Epithelial cell of esophagus (primary cell): Measurements from ENCODE around the gene POFUT2.

Experiments
- DNase-seq: peaks from one replicate; pipeline ENCODE4 v3.0.0; 2010; ENCODE audit warnings: low read depth
- H3K4me3 ChIP-seq: 2 replicates; pipeline ENCODE4 v1.5.1; 2011; ENCODE audit warnings: mild to moderate bottlenecking, low read length, control low read depth
- TF ChIP-seq, protein P1 (sequence below): IDR thresholded peaks from 2 replicates; pipeline ENCODE4 v1.5.1; 2011; ENCODE audit warnings: low read depth, mild to moderate bottlenecking, low read length, control low read depth, inconsistent platforms; ENCODE audit not compliant: insufficient read depth; ENCODE audit errors: missing control alignments

POFUT2 gene

DNA sequence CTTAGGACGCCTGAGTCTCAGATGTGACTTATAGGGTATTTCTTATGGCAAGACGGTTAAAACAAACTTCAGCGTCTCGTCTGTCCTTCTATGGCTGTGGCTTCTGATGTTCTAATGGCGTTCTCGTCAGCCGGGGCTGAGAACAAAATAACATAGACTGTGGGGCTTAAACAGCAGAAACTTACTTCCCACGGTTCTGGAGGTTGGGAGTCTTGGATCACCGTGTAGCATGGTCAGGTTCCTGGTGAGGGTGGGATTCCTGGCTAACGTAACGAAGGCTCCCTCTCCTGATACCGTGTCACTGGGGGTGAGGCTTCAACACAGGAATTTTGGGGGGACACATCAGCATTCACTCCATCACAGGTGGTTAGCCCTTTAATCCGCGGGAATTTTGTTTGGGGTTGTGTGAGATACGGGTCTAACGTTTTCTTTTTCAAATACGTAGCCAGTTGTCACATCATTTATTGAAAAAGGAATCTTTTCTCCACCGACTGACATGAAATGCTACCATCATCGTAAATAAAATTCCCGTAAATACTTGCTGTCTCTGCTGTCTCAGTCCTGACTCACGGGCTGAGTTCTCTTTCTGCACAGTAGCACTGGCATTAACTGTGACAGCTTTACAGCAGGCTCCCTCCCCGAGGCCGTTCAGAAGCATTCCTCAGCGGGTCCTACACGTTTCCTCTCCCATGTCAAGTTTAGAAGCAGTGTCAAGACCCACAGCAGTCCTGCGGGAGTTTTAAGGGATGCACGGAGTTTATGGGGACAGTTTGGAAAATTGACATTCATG lies 8.1 kb upstream of the POFUT2 start:
- TF ChIP-seq, protein P1, sequence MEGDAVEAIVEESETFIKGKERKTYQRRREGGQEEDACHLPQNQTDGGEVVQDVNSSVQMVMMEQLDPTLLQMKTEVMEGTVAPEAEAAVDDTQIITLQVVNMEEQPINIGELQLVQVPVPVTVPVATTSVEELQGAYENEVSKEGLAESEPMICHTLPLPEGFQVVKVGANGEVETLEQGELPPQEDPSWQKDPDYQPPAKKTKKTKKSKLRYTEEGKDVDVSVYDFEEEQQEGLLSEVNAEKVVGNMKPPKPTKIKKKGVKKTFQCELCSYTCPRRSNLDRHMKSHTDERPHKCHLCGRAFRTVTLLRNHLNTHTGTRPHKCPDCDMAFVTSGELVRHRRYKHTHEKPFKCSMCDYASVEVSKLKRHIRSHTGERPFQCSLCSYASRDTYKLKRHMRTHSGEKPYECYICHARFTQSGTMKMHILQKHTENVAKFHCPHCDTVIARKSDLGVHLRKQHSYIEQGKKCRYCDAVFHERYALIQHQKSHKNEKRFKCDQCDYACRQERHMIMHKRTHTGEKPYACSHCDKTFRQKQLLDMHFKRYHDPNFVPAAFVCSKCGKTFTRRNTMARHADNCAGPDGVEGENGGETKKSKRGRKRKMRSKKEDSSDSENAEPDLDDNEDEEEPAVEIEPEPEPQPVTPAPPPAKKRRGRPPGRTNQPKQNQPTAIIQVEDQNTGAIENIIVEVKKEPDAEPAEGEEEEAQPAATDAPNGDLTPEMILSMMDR: no peak
- H3K4me3 ChIP-seq: no peak overlapping the region
- DNase-seq: peak; percentile 28

DNA sequence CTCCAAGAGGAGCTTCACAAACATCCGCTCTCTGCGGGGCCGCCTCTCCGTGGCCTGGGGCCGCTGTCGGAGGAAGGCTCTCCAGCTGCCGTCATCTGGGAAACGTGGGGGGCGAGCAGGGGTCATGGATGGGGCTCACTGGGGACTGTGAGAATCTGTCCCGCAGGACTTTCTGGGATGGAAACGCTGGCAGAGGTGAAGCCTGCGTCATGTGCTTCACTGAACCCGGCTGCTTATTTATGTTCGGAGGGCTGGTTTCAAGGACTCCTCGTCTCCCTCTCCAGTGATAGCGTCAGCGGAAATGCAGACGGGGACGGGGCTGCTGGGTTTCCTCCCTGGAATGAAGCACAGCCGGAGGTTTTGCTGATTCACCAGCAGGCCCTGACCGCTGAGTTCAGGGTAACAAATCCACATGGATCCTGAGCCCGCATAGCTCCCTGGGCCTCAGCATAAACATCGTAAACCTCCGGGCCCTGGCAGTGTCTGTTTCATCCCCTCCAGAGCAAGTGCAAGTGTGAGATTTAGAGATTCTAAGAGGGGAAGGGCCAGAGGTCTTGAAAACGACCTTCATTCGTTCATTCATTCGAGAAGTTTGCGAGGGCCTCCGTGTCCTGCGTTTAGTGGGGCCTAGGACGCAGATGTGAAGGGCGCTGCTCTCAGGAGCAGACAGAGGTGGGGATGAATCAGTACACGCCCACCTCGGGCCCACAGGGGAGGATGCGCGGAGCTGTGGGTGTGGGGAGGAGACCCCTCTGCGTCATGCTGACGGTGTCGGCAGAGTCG lies 7.0 kb upstream of the POFUT2 start:
- DNase-seq: peak; percentile 30
- H3K4me3 ChIP-seq: no peak overlapping the region
- TF ChIP-seq, protein P1: no peak

DNA sequence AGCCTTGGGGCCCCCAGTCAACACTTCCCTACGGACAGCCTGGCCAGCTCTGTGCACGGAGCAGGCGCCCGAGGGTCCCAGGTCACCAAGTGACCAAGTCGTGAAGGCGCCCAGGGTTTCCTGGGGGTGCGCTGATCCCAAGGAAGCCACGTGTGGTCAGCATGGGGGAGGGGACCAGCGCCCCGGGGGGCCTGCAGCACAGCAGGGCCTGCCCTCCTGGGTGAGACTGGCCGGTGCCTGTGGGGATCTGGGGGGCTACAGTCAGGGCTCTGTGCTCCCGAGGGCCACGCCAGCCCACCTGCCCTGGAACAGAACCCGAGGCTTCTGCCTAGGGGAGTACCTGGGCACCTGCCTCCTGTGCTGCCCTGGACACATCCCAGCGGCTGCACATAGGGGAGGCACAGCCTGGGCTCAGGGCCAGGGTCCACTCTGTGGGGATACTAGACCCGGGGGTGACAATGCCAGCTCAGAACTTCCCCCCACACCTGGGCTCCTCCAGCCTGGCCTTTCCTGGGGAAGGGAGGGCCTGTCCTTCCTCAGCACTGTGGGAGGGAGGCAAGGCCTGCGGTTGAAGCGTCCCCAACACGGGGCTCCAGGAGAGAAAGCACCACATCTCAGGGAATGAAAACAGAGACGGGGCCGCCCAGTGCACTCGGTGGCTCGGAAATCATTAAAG lies 6.2 kb upstream of the POFUT2 start:
- H3K4me3 ChIP-seq: no peak overlapping the region
- TF ChIP-seq, protein P1: no peak
- DNase-seq: no peak

DNA sequence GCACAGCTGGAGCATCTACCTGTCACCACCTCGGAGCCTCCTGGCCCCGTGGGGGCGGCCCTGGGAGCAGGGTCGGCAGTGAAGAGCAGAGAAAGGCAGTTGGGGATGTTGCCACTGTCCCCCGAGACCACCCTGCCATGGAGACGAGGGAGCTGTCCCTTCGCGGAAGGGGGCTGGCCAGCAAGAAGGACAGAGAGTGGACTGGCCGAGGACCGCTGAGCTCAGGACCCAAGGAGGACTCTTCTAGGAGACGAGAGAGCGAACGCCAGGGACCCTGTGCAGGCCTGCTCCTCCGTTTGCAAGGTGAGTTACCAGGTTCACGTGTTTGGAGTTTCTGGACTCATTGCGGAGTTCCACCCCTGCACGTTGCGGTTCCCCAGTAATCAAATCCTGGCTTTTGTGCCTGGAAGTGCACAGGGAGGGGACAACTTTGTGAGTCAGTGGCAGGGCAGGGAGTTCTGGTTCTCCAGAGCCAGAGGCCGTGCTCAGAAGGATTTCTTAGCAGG lies 5.6 kb upstream of the POFUT2 start:
- TF ChIP-seq, protein P1: no peak
- DNase-seq: no peak
- no peak overlapping the region for H3K4me3 ChIP-seq

DNA sequence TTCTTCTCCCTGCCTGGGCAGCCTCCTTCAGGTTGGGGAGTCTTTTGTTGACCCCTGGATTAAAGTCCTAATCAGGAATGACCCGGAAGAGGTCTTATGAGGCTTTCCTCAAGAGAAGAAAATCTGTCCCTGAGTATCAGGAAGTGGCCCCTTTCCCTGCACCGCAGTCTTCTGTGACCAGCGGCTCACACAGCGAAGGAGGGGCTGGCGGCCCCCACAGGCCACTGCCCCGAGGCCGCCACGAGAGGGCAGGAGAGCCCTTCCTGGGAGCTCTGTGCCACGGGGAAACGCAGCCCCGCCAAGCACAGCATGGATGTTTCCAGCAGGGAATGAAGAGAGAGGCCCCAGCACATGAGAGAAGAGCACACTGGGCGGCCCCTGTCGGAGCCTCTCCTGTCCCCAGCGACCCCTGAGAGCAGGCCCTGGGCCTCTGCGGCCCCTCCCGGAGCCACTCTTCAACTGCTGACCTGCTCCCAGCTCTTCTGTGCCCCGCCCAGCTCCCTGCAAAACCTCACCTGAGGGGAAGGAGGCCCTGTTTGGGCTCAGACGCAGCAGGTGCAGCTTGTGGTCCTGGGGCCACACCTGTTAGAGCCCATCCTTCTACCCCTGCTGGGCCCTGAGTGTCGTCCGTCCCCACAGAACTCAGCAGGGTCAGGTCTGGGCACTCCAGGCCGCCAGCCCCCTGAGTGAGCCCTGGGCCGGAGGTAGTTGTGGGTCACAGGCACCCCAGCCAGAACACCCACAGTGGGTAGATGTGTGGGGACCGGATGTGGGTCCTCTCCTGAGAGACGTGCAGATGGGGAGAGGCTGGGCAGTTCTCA lies 4.9 kb upstream of the POFUT2 start:
- TF ChIP-seq, protein P1: peak; percentile 91
- H3K4me3 ChIP-seq: no peak overlapping the region
- DNase-seq: peak; percentile 72
